H9 (cell line): ENCODE results near the gene ATP2A2. TPM values are rescaled to one million over a fixed set of nuclear protein-coding genes. Genes with fewer than 3 reads are reported as not detected.

ENCODE experiments used
- DNase-seq: peaks from one replicate; pipeline ENCODE4 v3.0.0-alpha.2; 2017
- H2AFZ ChIP-seq: one replicate; pipeline ENCODE4 v1.6.1; 2013; ENCODE audit warnings: mild to moderate bottlenecking, low read length, control low read depth, moderate library complexity
- H2AK5ac ChIP-seq: 2 replicates; pipeline ENCODE4 v1.6.1; 2013; ENCODE audit warnings: low read length, control low read depth, mixed read lengths; ENCODE audit not compliant: insufficient read length
- H2BK120ac ChIP-seq: one replicate; pipeline ENCODE4 v1.6.1; 2013; ENCODE audit warnings: low read depth, mild to moderate bottlenecking, low read length, control low read depth, inconsistent platforms; ENCODE audit not compliant: poor library complexity, severe bottlenecking
- H2BK12ac ChIP-seq: 2 replicates; pipeline ENCODE4 v1.6.1; 2013; ENCODE audit warnings: low read length, control low read depth, mixed read lengths, low read depth; ENCODE audit not compliant: insufficient read length
- H2BK15ac ChIP-seq: 2 replicates; pipeline ENCODE4 v1.6.1; 2013; ENCODE audit warnings: low read depth, low read length, control low read depth
- H2BK20ac ChIP-seq: one replicate; pipeline ENCODE4 v1.6.1; 2013; ENCODE audit warnings: low read depth, mild to moderate bottlenecking, low read length, control low read depth, inconsistent platforms; ENCODE audit not compliant: poor library complexity, severe bottlenecking
- H2BK5ac ChIP-seq: 2 replicates; pipeline ENCODE4 v1.6.1; 2013; ENCODE audit warnings: low read length, control low read depth, mixed read lengths; ENCODE audit not compliant: insufficient read length
- H3K14ac ChIP-seq: 2 replicates; pipeline ENCODE4 v1.6.1; 2013; ENCODE audit warnings: low read length, control low read depth; ENCODE audit not compliant: insufficient read depth
- H3K18ac ChIP-seq: 2 replicates; pipeline ENCODE4 v1.6.1; 2013; ENCODE audit warnings: low read depth, mild to moderate bottlenecking, mixed read lengths, low read length, control low read depth; ENCODE audit not compliant: insufficient read length
- H3K23ac ChIP-seq: 2 replicates; pipeline ENCODE4 v1.6.1; 2013; ENCODE audit warnings: low read length, control low read depth, mixed read lengths, low read depth; ENCODE audit not compliant: insufficient read length
- H3K23me2 ChIP-seq: 2 replicates; pipeline ENCODE4 v1.6.1; 2013; ENCODE audit warnings: low read depth, mild to moderate bottlenecking, mixed read lengths, low read length, control low read depth; ENCODE audit not compliant: insufficient read length, poor library complexity, severe bottlenecking
- H3K27ac ChIP-seq: 2 replicates; pipeline ENCODE4 v1.5.1; 2013; ENCODE audit warnings: low read length, control low read depth, mixed read lengths, low read depth; ENCODE audit not compliant: insufficient read length
- H3K27me3 ChIP-seq: 2 replicates; pipeline ENCODE4 v1.6.1; 2013; ENCODE audit warnings: low read length, control low read depth, inconsistent platforms; ENCODE audit not compliant: insufficient read depth
- H3K4ac ChIP-seq: 2 replicates; pipeline ENCODE4 v1.6.1; 2013; ENCODE audit warnings: low read depth, mild to moderate bottlenecking, control low read depth, inconsistent platforms, low read length, moderate library complexity
- H3K4me1 ChIP-seq: 2 replicates; pipeline ENCODE4 v1.6.1; 2013; ENCODE audit warnings: low read length, control low read depth, inconsistent platforms; ENCODE audit not compliant: insufficient read depth
- H3K4me2 ChIP-seq: 2 replicates; pipeline ENCODE4 v1.6.1; 2013; ENCODE audit warnings: low read length, control low read depth, mixed read lengths; ENCODE audit not compliant: insufficient read length, insufficient read depth
- H3K56ac ChIP-seq: 2 replicates; pipeline ENCODE4 v1.6.1; 2013; ENCODE audit warnings: low read depth, mild to moderate bottlenecking, mixed read lengths, low read length, control low read depth; ENCODE audit not compliant: insufficient read length
- H3K79me1 ChIP-seq: 2 replicates; pipeline ENCODE4 v1.6.1; 2013; ENCODE audit warnings: low read depth, mild to moderate bottlenecking, moderate library complexity, low read length, control low read depth, inconsistent platforms; ENCODE audit not compliant: insufficient read depth, poor library complexity, severe bottlenecking
- H3K79me2 ChIP-seq: 2 replicates; pipeline ENCODE4 v1.6.1; 2013; ENCODE audit warnings: low read length, control low read depth, inconsistent platforms; ENCODE audit not compliant: insufficient read depth
- H3K9ac ChIP-seq: 2 replicates; pipeline ENCODE4 v1.6.1; 2013; ENCODE audit warnings: low read length, control low read depth, mixed read lengths; ENCODE audit not compliant: insufficient read length; ENCODE audit errors: extremely low read depth
- H3K9me3 ChIP-seq: one replicate; pipeline ENCODE4 v1.6.1; 2013; ENCODE audit warnings: low read depth, low read length, inconsistent platforms; ENCODE audit not compliant: control insufficient read depth
- H3T11ph ChIP-seq: one replicate; pipeline ENCODE4 v1.6.1; 2013; ENCODE audit warnings: mild to moderate bottlenecking, low read length, control low read depth, inconsistent platforms
- H4K20me1 ChIP-seq: one replicate; pipeline ENCODE4 v1.6.1; 2013; ENCODE audit not compliant: control insufficient read depth, insufficient read length, insufficient read depth
- H4K5ac ChIP-seq: 2 replicates; pipeline ENCODE4 v1.6.1; 2013; ENCODE audit warnings: low read depth, mild to moderate bottlenecking, mixed read lengths, low read length, control low read depth; ENCODE audit not compliant: insufficient read length
- H4K8ac ChIP-seq: replicated peaks from 2 replicates; pipeline ENCODE4 v1.6.1; 2013; ENCODE audit warnings: low read length, control low read depth, mixed read lengths, low read depth; ENCODE audit not compliant: insufficient read length
- H4K91ac ChIP-seq: 2 replicates; pipeline ENCODE4 v1.6.1; 2013; ENCODE audit warnings: low read depth, mild to moderate bottlenecking, moderate library complexity, mixed read lengths, low read length, control low read depth; ENCODE audit not compliant: insufficient read length
- H3K27ac Mint-ChIP-seq, 3 experiments: 2 replicates in 2 of 3; 3 replicates in 1 of 3; pipeline ENCODE4 v1.8.0; 2020 to 2021; ENCODE audit warnings: mixed read lengths in 3 of 3, mild to moderate bottlenecking in 1 of 3, moderate library complexity in 1 of 3
- H3K27me3 Mint-ChIP-seq: 2 replicates; pipeline ENCODE4 v1.8.0; 2021; ENCODE audit warnings: low read depth, mild to moderate bottlenecking, moderate library complexity, mixed read lengths
- H3K36me3 Mint-ChIP-seq, 3 experiments: 2 replicates in 2 of 3; 3 replicates in 1 of 3; pipeline ENCODE4 v1.8.0; 2020 to 2021; ENCODE audit warnings: low read depth in 3 of 3, mixed read lengths in 3 of 3; ENCODE audit not compliant: insufficient read depth in 1 of 3
- H3K4me1 Mint-ChIP-seq, 2 experiments: 2 replicates each; pipeline ENCODE4 v1.8.0; 2020; ENCODE audit warnings: mixed read lengths in 2 of 2
- H3K4me3 Mint-ChIP-seq, 2 experiments: 2 replicates in 1 of 2; 3 replicates in 1 of 2; pipeline ENCODE4 v1.8.0; 2020 to 2021; ENCODE audit warnings: mild to moderate bottlenecking in 2 of 2, mixed read lengths in 2 of 2, moderate library complexity in 1 of 2
- H3K9me3 Mint-ChIP-seq, 2 experiments: 2 replicates in 1 of 2; 3 replicates in 1 of 2; pipeline ENCODE4 v1.8.0; 2020; ENCODE audit warnings: mild to moderate bottlenecking in 2 of 2, mixed read lengths in 2 of 2, moderate library complexity in 1 of 2
- CTCF ChIP-seq: fragments of 200-600 bp; sonication (generic); conservative IDR thresholded peaks from 3 replicates; pipeline ENCODE4 v1.8.0; 2021; ENCODE audit warnings: antibody characterized with exemption, mild to moderate bottlenecking
- WGBS: extraction: QIAGEN DNeasy Blood & Tissue Kit; methylation state at CpG from one replicate; pipeline ENCODE4 v1.1.7; 2013; ENCODE audit warnings: missing lambda C conversion rate, low lambda C conversion rate, mixed read lengths; ENCODE audit not compliant: insufficient read length; ENCODE audit errors: extremely low coverage; 5-methylcytosine and 5-hydroxymethylcytosine counted together
- total RNA-seq: library from RNA; stranded (reverse); gene quantifications from 2 replicates; pipeline ENCODE4 v1.2.1, GENCODE V29; 2021

The ATP2A2 gene
- total RNA-seq, 1 experiment from 2014 or later, result 257 TPM

DNA sequence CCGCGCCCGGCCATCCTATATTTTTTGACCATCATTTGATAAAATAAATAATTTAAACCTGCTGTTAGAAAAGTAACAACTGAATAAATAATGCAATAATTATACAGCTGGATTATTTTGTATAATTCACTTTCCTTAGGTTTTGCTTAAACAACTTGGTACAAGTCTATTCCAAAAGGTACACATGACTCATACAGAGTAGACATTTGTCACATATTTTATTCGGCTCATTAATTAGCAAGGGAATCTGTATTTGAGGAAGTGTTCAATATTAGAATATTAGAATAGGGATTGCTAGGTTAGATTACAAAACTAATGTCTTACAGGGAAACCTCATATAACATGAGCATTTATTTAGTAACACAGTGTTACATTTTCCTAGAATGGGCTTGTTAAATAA is 48.7 kb downstream of the ATP2A2 start:
- no peak overlapping the region for H2BK120ac ChIP-seq
- TF ChIP-seq CTCF, result no peak
- no peaks in the 10 kb centered on the region for H3K9me3 Mint-ChIP-seq

More for the DNA sequence above, 48.7 kb downstream of the ATP2A2 start:
- Mint-ChIP-seq H3K27ac (no peak overlapping the region), H3K27me3 (no peaks in the 10 kb centered on the region), H3K4me3 (no peak overlapping the region), H3K4me1 (peaks cover 3 to 4% of the 10 kb centered on the region in 2 experiments; a peak in 1 of 4 replicates), H3K36me3 (peaks cover 53 to 85% (median 82%) of the 10 kb centered on the region in 3 experiments)
- no peak overlapping the region for H3K9ac ChIP-seq
- H3K23ac ChIP-seq, result no peak overlapping the region
- no peak overlapping the region for H3K18ac ChIP-seq
- H2AFZ ChIP-seq, result no peak overlapping the region
- no peak overlapping the region for H2BK5ac ChIP-seq
- no peak overlapping the region for H2BK20ac ChIP-seq
- H3K27ac ChIP-seq, result no peak overlapping the region
- H3K79me1 ChIP-seq, result no peaks in the 10 kb centered on the region
- no CpG with 5 or more reads among the region's 4 CpGs for WGBS
- H3K23me2 ChIP-seq, result no peaks in the 10 kb centered on the region
- no peak overlapping the region for H2BK15ac ChIP-seq
- no peaks in the 10 kb centered on the region for H3K4me1 ChIP-seq
- no peak overlapping the region for H3K14ac ChIP-seq
- no peaks in the 10 kb centered on the region for H4K20me1 ChIP-seq
- H3K27me3 ChIP-seq, result no peaks in the 10 kb centered on the region
- H3K4me2 ChIP-seq, result no peak overlapping the region
- H3T11ph ChIP-seq, result no peak overlapping the region
- no peaks in the 10 kb centered on the region for H3K9me3 ChIP-seq
- H4K8ac ChIP-seq, result no peak overlapping the region
- no peak for DNase-seq
- H3K56ac ChIP-seq, result no peak overlapping the region
- H3K79me2 ChIP-seq, result no peaks in the 10 kb centered on the region
- H2BK12ac ChIP-seq, result no peak overlapping the region
- no peak overlapping the region for H2AK5ac ChIP-seq
- no peak overlapping the region for H4K5ac ChIP-seq
- no peak overlapping the region for H4K91ac ChIP-seq
- H3K4ac ChIP-seq, result no peak overlapping the region
